ENCODE results near the gene SDF4.

- TF ChIP-seq, protein P1, sequence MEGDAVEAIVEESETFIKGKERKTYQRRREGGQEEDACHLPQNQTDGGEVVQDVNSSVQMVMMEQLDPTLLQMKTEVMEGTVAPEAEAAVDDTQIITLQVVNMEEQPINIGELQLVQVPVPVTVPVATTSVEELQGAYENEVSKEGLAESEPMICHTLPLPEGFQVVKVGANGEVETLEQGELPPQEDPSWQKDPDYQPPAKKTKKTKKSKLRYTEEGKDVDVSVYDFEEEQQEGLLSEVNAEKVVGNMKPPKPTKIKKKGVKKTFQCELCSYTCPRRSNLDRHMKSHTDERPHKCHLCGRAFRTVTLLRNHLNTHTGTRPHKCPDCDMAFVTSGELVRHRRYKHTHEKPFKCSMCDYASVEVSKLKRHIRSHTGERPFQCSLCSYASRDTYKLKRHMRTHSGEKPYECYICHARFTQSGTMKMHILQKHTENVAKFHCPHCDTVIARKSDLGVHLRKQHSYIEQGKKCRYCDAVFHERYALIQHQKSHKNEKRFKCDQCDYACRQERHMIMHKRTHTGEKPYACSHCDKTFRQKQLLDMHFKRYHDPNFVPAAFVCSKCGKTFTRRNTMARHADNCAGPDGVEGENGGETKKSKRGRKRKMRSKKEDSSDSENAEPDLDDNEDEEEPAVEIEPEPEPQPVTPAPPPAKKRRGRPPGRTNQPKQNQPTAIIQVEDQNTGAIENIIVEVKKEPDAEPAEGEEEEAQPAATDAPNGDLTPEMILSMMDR (IDR thresholded peaks at IDR 0.05), result no peak
- no peak for TF ChIP-seq POLR2A (IDR thresholded peaks at IDR 0.05)
Measured at GRCh38 chr1:1272341-1273208, 40.8 kb upstream of the SDF4 start.

All from lower leg skin (tissue), 3 donors.